HG03469 (cell line): ENCODE results near the gene MRPL28.
"Not testable (repeated sequence)": the region's sequence is repeated elsewhere in the genome, so short reads cannot be mapped to it uniquely, and the experiment has no call there.

Experiments
- ATAC-seq: cut with Tn5 transposase; IDR thresholded peaks from one replicate; pipeline ENCODE4 v1.9.1; 2021; ENCODE audit warnings: mild to moderate bottlenecking, moderate library complexity, moderate number of reproducible peaks; ENCODE audit not compliant: unreplicated experiment

MRPL28 gene

DNA sequence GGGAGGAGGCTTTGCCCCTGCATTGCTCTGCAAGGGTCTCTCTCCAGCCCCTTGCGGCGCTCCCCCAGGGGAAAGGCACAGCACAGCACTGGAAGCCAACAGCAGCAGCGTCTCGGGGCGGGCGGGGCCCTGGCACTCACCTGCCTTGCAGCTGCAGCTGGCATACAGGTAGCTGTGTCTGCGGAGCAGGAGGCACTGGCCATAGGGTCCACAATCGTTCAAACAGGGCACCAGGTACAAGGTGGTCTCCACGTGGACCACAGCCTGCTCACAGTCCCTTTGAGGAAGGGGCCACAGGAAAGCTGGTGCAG, 4.2 kb upstream of the MRPL28 start:
- ATAC-seq = no peak

DNA sequence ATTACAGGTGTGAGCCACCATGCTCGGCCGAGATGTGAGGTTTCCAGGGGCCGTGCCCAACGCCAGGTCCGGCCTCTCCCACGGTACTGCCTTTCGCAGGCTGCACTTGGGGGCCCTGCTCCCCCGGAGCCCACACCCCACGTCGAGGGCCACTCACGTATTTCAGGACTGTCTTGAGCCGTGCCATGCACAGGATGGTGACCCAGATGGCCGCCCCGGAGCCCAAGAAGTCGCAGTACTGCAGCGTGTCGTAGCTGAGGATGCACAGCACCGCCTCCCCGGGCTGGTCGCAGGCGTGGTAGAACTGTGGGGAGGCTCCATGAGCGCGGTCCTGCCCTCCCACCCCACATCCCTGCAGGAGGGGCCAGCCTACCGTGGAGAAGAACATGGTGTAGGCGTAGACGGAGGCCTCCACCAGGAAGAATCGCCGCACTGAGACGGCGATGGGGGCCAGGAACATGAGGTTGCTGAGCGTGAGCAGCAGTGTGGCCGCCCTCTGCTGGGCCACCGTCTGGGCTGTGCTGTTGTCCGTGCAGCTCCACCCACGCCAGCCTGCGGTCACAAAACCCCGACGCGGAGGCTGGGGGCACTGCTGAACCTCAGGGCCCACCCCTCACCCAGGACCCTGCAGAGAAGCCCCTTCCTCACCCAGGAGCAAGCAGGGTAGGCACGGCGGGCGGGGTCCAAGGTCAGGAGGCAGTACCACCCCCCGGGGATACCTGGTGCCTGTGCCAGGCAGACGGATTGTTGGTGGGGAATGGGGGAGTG, 3.7 kb upstream of the MRPL28 start:
- ATAC-seq = no peak

DNA sequence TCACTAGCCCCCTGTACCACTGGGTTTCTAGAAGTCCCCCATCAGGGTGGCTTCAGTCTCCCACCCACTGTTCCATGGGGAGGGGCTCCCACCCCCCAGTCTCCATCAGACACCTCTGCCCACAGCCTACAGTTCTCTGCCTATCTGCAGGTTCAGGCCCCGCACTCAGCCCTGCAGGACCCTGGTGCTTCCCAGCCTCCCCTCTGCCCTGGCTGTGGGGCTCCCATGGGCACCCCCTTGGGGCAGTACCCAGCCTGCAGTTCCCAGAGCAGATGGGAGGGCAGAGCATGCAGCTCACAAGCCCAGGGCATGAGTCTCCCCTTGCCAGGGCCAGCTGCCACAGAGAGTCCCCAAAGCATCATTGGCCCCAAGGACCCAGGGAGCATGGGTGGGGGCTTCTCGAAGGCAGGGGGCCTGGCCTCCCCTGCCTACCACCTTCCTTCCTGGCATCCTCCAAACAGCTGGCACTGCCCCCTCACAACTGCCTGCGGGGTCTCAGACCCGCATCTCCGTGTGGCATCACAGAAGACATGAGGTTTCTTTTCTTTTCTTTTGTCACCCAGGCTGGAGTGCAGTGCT, 2.8 kb upstream of the MRPL28 start:
- no peak for ATAC-seq

DNA sequence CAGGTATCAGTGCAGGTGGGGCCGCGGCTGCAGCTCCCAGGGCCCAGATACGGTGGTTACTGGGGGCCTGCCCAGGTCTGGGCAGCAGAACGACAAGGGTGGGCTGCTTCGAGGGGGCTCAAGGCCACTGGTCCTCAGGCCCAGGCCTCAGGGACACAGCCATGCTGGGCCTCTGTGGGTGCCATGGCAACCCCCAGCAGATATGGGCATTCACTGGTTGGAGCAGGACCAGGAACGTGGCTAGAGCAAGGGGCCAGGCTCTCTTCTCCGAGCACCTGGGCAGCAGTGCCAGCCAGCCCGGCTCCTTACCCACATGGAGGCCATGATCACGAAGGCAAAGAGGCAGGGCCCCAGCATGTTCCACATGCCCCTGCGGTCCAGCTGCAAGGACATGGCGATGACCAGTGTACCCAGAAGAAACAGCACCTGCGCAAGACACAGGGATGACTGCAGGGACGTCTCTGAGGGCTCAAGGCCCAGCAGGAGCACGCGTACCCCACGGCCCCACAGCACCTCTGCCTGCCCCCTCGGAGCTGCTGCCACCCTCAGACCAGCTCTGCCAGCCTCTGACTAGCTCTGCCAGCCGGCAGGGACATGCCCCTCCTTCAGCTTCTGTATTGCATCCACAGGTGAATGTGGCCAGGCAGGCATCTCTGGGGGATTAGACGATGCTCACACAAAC, 2.1 kb upstream of the MRPL28 start:
- ATAC-seq = no peak

DNA sequence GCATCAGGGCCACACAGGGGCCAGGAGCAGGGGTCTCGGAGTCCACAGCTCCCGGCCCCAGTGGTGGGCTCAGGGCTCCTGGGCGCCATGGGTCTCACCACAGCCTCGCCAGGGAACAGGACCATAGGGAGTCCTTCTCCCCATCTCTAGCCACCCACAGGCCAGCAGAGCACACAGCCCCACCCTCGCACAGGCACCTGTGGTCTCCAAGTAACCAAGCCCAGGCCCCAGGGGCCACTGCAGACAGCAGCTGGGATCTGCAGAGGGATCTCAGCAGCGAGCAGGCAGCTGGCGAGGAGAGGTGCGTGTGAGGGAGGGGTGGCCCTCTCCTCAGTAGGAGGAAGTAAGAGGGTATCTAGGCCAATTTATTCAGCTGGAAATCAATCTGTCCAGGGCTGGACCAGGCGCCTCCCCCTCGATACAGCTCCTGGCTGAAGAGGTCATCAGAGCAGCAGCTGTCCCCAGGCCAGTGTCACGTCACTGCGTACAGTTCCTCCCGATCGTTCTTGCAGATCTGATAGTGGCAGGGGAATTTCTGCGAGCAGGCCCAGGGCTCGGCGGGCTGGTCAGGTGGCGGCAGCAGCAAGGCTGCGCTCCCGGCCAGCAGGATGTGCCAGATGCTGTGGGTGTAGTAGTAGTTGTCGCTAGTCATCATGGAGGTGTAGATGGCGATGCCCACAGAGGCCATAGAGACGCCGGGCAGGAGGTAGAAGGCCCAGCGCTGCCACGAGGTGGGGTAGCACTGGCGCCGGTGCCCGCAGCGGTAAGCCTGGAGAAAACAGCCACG, 1.4 kb upstream of the MRPL28 start:
- no peak for ATAC-seq

DNA sequence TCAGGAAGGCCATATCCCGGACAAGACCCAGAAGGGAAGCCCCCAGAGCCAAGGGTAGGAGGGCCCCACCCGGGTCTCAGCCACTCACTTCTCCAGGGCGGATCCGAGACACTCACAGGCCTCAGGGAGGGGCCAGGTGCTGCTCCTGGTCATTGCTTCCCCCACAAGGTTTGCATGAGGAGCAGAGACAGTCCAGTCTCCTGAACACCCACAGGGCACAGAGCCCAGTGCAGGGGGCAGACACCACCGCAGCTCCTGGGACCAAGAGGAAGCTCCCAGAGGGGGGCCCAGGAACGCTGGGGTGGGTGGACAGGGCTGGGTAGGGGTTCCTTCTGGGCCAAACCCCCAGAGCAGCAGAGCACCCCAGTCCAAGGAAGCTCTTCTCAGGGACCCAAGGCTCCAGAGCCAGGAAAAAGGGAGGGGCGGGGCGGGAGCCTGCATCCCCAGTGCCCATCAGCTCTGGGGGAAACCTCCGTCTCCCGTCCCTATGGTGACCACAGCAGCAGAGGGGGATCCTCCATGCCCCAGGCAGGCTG, 709 bp upstream of the MRPL28 start:
- ATAC-seq = no peak

DNA sequence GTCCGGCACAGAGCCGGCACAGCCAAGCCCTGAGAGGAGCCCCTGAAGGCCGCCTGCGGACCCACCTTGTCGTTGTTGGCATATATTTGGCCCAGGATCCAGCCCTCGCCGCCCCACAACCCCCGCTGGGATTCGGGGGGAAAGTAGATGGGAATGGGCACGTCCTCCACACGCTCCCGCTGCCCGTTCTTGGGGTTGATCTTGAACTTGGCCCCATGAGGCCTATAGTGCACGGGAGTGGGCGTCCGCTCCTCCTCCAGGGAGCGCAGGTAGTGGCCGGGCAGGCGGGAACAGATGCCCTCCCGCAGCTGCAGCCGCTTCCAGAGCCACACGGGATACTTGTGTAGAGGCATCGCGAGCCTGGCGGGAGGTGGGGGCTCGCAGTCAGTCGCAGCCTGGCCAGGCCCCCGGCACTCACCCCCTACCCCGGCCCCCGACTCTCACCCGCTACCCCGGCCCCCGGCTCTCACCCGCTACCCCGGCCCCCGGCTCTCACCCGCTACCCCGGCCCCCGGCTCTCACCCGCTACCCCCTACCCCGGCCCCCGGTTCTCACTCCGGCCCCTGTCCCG, 387 bp downstream of the MRPL28 start:
- ATAC-seq = no peak

DNA sequence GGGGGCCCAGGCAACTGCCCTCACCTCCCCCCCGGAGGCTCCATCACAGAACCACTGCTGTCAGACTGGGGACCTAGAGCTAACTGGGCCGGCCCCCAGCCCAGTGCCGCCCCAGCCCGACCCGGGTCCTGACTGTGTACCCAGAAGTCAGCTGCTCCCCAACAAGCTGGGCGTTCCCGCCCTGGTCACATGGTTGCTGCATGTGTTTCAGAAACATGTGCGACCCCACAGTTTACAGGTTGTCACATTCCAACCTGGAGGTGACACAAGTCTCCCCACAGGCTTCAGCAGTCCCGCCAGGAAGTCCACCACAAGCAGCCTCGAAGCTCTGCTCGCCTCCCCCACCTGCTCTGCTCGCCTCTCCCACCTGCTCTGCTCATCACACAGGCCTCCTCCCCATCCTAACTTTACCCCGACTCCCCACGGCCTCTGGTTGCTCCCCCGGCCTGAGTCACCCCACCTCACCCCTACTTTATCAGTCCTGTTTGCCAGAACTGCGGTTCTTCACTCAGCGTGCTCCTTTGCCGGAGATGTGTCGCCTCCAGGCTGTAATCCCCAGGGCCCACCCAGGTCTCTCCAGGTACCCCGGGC, 968 bp downstream of the MRPL28 start:
- no peak for ATAC-seq

DNA sequence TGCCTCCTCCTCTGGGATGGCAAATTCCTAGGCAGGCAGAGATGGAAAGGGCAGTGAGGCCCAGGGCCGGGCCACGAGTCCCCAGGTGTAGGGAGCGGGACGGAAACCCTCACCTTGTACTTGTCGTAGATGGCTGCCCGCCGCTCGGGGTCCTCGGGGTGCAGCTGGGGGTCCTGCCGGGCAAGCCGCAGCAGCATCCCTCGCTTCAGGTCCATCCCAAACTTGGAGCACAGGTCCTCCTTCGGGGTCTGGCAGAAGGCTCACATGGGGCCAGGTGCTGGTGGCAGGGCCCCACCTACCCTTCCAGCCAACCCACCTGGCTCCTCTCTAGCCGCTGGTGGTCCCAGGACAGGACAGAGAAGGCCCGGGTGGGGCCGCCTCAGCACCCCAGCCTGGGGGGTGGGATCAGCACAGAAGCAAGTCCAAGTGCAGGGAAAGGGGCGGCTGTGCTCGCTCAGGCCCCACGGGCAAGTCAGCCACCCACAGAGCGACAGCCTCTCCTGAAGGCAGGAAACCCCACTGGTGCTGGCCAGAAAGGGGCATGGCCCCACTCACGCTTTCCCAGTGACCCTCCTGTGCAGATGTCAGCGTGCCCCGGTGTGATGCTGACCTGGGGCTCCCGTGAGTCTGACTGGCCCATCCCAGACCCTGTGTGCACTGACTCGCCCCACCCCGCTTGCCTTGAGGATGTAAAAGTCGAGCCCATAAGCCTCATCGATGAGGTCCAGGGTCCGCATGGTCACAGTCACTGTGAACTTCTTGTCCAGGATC, 1.8 kb downstream of the MRPL28 start:
- no peak for ATAC-seq

DNA sequence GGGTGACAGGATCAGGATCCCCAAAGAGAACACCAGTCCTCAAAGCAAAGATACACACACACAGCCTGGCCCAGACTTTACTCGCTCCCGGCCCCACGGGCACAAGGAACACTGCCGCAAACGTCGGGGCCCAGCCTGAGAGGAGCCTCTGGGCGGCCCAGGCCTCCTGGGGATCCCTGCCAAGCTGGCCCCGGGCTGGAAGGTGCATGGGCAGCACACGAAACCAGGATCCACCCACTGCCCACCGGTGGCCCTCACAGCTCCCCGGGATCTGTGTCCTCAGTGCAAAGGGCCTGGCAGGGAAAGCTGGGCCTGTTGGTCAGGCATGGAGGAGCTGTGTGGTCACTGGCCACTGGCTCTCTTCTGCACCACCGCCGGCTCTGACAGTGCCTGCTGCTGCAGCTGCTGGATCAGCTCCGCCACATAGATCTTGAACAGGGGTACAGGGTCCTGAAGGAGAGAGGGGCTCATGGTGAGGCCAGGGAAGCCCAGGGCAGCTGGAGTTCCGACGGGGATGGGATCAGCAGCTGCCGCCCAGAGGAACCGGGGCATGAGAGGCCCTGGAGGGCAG, 2.9 kb downstream of the MRPL28 start:
- ATAC-seq = no peak

DNA sequence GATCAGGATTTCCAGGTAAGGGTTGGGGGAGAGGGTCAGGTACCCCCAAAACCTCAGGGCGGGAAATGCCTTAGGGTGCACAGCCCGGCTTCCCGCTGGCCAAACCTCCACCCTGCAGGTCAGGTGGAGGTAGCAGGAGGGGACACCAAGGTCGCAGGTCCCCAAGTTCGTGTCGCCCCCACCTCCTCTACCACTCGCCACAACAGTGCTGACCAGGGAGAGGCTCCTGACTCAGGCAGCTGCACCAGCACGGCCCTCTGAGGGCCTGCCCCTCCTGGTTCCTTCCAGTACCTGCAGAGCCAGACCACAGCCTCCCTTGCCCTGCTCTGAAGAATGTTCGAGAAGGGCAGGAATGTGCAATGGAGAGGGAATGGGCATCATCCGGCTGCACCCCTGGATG, 3.9 kb downstream of the MRPL28 start:
- ATAC-seq = no peak

DNA sequence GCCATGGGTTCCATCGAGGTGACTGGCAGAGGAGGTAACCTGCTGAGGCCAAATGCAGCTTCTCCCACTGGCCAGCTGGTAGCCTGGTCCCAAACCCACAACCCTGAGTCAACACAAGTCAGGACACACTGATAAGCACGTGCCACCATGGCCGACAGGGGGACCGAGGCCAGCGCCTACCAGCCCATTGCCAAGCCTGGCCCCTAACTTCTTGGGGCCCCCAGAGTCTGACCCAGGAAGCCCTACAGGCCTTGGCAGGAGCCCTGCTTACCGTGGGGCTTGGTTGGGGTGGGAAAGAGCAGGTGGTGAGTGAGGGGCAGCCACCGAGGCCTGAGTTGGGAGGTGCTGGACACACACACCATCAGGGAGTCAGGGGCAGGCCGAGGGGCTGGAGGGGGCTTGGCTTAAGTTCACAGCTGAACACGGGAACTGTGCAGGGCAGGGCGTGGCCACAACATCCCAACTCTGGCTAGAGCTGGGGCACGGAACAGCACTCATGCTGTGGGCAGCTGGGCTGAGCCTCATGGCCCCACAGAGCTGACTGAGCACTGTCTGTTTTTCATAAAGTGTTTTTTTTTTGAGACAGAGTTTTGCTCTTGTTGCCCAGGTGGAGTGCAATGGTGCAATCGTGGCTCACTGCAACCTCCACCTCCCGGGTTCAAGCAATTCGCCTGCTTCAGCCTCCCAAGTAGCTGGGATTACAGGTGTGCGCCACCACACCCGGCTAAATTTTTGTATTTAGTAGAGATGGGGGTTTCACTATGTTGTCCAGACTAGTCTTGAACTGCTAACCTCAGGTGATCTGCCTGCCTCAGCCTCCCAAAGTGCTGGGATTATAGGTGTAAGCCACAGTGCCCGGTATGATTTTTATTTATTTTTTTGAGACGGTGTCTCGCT, 5.5 kb downstream of the MRPL28 start:
- ATAC-seq = no peak

DNA sequence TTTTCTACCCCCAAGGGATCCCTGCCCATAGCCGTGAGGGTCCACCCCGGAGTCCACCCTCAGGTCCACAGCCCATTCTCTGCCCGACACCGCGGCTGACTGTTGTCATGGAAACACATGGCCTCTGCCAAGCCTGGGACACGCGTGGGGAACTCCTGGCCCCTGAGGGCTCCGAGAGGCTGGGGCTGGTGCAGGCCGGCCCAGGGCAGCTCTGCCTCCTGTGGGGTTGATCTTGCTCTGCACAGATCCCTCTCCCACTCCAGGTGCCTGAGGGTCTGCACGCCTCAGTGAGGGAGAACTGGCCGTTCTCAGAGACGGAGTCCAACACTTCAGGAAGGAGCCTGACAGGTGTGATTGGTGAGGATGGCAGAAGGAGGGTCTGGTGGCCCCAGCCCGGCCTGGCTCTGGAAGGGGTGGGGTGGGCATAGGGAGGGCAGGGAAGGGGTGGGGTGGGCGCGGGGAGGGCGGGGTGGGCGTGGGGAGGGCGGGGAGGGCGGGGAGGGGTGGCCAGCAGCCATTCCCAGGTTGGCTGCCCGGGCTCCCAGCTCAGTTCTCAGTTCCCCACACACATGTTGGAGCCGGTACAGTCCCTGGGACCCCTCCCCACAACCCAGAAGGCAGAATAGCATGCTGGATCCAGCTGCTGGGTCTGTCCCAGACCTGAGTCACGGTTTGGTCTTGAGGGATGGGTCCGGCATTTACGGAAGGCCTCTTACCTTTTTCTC, 6.4 kb downstream of the MRPL28 start:
- no peak for ATAC-seq

DNA sequence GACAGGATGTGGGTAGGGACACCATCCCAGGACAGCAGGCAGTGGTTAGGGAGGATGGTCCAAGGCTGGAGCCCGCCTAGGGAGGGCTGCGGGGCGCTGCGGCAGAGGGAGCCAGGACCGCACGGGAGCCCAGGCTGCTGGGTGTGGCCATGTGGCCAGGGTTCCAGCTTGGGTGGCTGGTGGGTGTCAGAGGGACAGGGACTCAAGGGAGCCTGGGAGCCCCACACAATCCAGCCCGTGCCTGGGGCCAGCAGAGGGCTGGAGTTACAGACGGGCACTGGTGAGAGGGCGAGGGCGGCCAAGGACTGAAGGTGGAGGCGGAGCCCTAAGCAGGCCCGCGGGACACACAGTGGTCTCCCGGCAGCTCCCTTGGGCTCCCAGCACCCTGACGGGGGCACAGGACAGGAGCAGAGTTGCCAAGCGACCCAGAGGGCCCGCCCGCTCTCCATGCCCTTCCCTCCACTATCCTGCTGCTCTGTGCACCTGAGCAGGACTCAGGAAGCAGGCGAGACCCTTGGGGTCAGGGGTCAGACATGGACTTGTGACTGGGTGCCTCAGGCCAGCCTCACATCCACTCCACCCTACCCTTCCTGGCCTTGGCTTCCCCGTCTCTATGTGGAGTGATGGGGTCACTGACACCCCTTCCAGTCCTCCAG, 7.1 kb downstream of the MRPL28 start:
- no peak for ATAC-seq

DNA sequence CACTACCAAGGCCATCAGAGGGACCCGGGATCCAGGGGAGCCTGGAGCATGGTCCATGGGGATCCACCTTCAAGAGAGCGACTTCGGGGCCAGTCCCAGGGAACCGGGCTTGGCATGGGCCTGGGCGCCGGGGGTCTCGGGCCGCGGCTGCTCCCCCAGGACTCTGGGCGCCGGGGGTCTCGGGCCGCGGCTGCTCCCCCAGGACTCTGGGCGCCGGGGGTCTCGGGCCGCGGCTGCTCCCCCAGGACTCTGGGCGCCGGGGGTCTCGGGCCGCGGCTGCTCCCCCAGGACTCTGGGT, 7.7 kb downstream of the MRPL28 start:
- not testable (repeated sequence) for ATAC-seq

DNA sequence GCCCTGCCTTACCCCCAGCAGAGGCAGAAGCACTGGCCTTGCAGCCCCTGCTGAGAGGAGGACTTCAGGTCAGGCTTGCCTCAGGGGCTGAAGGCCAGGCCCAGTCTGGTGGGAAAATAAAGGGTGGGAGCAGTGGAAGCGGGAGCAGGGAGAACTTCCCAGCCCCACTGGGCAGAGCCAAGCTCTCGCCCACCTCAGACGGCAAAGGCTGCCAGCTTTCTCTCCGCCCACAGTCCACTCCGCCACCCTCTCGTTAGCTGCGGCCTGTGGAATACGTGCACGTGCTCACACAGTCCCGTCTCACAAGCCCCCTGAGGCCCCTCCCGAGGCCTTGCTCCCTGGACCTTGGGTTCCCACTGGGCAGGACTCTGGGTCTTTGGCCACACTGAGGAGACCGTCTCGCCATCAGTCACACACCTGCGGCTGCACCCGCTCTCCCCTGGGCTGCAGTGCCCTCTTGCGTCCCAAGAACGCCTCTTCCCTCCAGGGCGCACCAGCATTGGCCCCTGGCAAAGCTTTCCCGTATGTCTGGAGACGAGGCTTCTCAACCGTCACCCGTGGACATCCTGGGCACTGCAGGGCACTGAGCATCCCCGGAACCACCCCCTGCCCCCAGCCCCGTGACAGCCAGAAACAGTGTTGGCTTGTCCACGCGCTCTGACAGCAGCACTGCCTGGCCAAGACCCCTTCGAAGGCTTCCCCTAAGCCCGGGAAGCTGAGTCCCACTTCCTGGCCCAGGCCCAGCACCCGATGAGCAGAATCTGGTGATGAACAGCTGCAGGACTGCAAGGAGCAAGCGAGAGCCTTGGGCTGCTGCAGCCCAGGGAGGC, 8.3 kb downstream of the MRPL28 start:
- ATAC-seq = no peak
